Measurements from ENCODE around the gene TMEM220. TPM values are rescaled to one million over a fixed set of nuclear protein-coding genes. Genes with fewer than 3 reads are reported as not detected.
"Not testable (repeated sequence)": the region's sequence is repeated elsewhere in the genome, so short reads cannot be mapped to it uniquely, and the experiment has no call there.

TMEM220 gene
- total and polyA plus RNA-seq, 2 experiments from 2014 or later: 10.5 to 30.0 TPM

DNA sequence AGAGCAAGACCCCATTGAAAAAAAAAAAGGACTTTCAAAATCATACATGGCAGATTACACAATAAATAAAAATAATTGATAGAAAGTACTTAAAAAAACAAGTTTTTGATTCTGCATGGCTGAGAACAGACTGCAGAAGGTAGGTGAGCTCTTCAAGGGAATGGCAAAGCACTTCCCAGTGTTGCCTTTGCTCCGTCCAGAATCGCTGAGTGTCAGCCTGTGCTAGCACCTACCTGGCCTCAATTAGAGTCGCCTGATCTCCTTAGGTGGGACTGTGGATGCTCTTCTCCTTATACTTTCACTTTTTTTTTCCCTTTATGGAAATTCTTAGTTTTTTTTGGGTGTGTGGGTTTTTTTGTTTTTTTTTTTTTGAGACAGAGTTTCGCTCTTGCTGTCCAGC, 6.0 kb upstream of the TMEM220 start:
- Histone ChIP-seq H3K27ac (no peak overlapping the region), H3K9me2 (replicated peaks; ENCODE audit: insufficient read depth) (no peaks in the 10 kb centered on the region), H3K9me3 (ENCODE audit: low read depth) (no peaks in the 10 kb centered on the region), H3K4me3 (no peak overlapping the region), H3K79me2 (no peaks in the 10 kb centered on the region), H3K4me2 (no peak overlapping the region), H3K27me3 (no peaks in the 10 kb centered on the region), H4K20me1 (ENCODE audit: insufficient read depth, poor library complexity, severe bottlenecking) (no peaks in the 10 kb centered on the region), H3K36me3 (replicated peaks; ENCODE audit: insufficient read depth, low read depth) (no peaks in the 10 kb centered on the region), H2AFZ (no peak overlapping the region), H3K4me1 (ENCODE audit: insufficient read depth) (peaks cover 17% of the 10 kb centered on the region)
- TF ChIP-seq EZH2phosphoT487 (IDR thresholded peaks at IDR 0.05; ENCODE audit: low read depth, severe bottlenecking, unreplicated experiment) (no peak), EZH2 (IDR thresholded peaks at IDR 0.05; ENCODE audit: borderline replicate concordance) (no peak), CTCF (IDR thresholded peaks at IDR 0.05; ENCODE audit: poor library complexity) (no peak)
- DNase-seq (ENCODE audit: low spot score): no peak
- 92% methylated on average over 4 of the region's 4 CpGs for WGBS (ENCODE audit: low lambda C conversion rate, missing lambda C conversion rate)

DNA sequence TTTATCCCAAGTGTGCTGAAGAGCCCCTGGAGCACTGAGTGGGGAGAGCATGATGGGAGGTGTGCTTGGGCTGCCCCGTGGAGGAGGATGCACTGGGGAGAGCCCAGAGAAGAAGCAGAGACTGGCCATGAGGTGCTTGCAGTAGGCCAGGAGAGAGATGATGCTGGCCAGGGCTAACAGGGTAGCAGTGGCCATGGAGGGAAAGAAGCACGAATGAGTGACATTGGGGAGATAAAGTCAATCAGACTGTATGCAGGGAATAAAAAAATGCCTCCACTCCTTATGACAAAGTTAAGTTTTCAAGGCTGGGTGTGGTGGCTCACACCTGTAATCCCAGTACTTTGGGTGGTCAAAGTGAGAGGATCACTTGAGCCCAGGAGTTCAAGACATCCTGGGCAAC, 5.4 kb upstream of the TMEM220 start:
- no peaks in the 10 kb centered on the region for H3K27me3 ChIP-seq
- H4K20me1 ChIP-seq (ENCODE audit: insufficient read depth, poor library complexity, severe bottlenecking): no peaks in the 10 kb centered on the region
- H3K4me3 ChIP-seq: no peak overlapping the region
- TF ChIP-seq EZH2phosphoT487 (IDR thresholded peaks at IDR 0.05; ENCODE audit: low read depth, severe bottlenecking, unreplicated experiment): no peak
- TF ChIP-seq EZH2 (IDR thresholded peaks at IDR 0.05; ENCODE audit: borderline replicate concordance): no peak
- no peak for TF ChIP-seq CTCF (IDR thresholded peaks at IDR 0.05; ENCODE audit: poor library complexity)
- no peak for DNase-seq (ENCODE audit: low spot score)
- H3K36me3 ChIP-seq (replicated peaks; ENCODE audit: insufficient read depth, low read depth): no peaks in the 10 kb centered on the region
- H3K4me2 ChIP-seq: no peak overlapping the region
- H3K4me1 ChIP-seq (ENCODE audit: insufficient read depth): peaks cover 20% of the 10 kb centered on the region
- H3K79me2 ChIP-seq: no peaks in the 10 kb centered on the region
- H3K9me3 ChIP-seq (ENCODE audit: low read depth): no peaks in the 10 kb centered on the region
- no peaks in the 10 kb centered on the region for H3K9me2 ChIP-seq (replicated peaks; ENCODE audit: insufficient read depth)
- no peak overlapping the region for H3K27ac ChIP-seq
- 90% methylated on average over 2 of the region's 2 CpGs for WGBS (ENCODE audit: low lambda C conversion rate, missing lambda C conversion rate)
- no peak overlapping the region for H2AFZ ChIP-seq

DNA sequence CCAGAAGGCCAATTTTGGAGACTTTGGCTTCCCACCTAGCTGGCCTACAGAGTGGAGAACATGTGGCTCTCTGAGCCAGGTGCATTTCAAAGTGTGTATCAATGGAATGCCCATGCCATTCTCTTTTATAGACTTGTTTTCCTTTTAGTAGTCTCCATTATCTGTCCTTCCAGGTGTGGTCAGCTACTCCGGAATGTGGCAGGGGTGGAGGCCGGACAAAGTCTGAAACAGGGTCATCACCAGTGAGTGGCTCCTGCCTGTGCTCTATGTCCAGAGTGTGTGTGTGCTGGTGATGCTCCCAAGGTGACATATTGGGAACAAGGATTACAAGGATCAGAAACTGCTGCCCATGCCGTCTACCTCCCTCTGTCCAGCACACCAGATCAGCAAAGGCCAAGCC, 3.8 kb upstream of the TMEM220 start:
- peak overlapping the region; percentile 70 for H3K27ac ChIP-seq
- no peak for DNase-seq (ENCODE audit: low spot score)
- no peaks in the 10 kb centered on the region for H3K9me3 ChIP-seq (ENCODE audit: low read depth)
- no peaks in the 10 kb centered on the region for H3K79me2 ChIP-seq
- no peaks in the 10 kb centered on the region for H3K27me3 ChIP-seq
- H3K4me1 ChIP-seq (ENCODE audit: insufficient read depth): peaks cover 23% of the 10 kb centered on the region
- no peaks in the 10 kb centered on the region for H4K20me1 ChIP-seq (ENCODE audit: insufficient read depth, poor library complexity, severe bottlenecking)
- H3K4me2 ChIP-seq: no peak overlapping the region
- H2AFZ ChIP-seq: no peak overlapping the region
- no peaks in the 10 kb centered on the region for H3K9me2 ChIP-seq (replicated peaks; ENCODE audit: insufficient read depth)
- no peak for TF ChIP-seq CTCF (IDR thresholded peaks at IDR 0.05; ENCODE audit: poor library complexity)
- no peak for TF ChIP-seq EZH2 (IDR thresholded peaks at IDR 0.05; ENCODE audit: borderline replicate concordance)
- no peak for TF ChIP-seq EZH2phosphoT487 (IDR thresholded peaks at IDR 0.05; ENCODE audit: low read depth, severe bottlenecking, unreplicated experiment)
- WGBS (ENCODE audit: low lambda C conversion rate, missing lambda C conversion rate): 68% methylated on average over 3 of the region's 3 CpGs
- H3K36me3 ChIP-seq (replicated peaks; ENCODE audit: insufficient read depth, low read depth): no peaks in the 10 kb centered on the region
- H3K4me3 ChIP-seq: no peak overlapping the region

DNA sequence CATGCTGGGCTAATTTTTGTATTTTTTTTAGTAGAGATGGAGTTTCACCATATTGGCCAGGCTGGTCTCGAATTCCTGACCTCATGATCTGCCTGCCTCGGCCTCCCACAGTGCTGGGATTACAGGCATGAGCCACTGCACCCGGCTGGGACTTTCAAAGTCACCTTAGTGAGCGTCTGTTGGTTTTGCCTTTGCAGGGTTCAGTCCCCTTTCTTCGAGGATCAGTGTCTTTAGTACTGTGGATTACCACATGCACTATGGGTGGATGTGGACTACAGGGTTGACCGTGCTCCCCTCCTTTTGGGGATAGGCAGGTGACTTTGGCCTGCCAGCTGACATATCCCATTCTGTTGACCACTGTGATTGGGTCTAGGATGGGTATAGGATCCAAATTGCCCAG, 2.3 kb upstream of the TMEM220 start:
- not testable (repeated sequence) for H3K9me3 ChIP-seq (ENCODE audit: low read depth); H3K27me3 ChIP-seq; H3K79me2 ChIP-seq; H2AFZ ChIP-seq; H3K4me3 ChIP-seq; H3K36me3 ChIP-seq (replicated peaks; ENCODE audit: insufficient read depth, low read depth); H3K9me2 ChIP-seq (replicated peaks; ENCODE audit: insufficient read depth); H3K27ac ChIP-seq; H3K4me2 ChIP-seq; DNase-seq (ENCODE audit: low spot score); H4K20me1 ChIP-seq (ENCODE audit: insufficient read depth, poor library complexity, severe bottlenecking)
- WGBS (ENCODE audit: low lambda C conversion rate, missing lambda C conversion rate): 79% methylated on average over 6 of the region's 6 CpGs
- H3K4me1 ChIP-seq (ENCODE audit: insufficient read depth): peaks cover 16% of the 10 kb centered on the region

All from hepatocyte (in vitro differentiated cells).